GM19468 (cell line): ENCODE measurements around the gene C17orf100.
"Not testable (repeated sequence)": the region's sequence is repeated elsewhere in the genome, so short reads cannot be mapped to it uniquely, and the experiment has no call there.

ENCODE experiments used
- ATAC-seq: cut with Tn5 transposase; IDR thresholded peaks from one replicate; pipeline ENCODE4 v1.9.1; 2021; ENCODE audit warnings: mild to moderate bottlenecking, moderate library complexity, moderate number of reproducible peaks; ENCODE audit not compliant: unreplicated experiment; ENCODE audit errors: extremely low read depth

Gene C17orf100

GRCh38 chr17:6686026-6686425 is 34.5 kb downstream of the C17orf100 start:
- no peak for ATAC-seq

- ATAC-seq = no peak
Observed at GRCh38 chr17:6688944-6689343, 37.4 kb downstream of the C17orf100 start.

GRCh38 chr17:6690641-6691040 is 39.1 kb downstream of the C17orf100 start:
- ATAC-seq = no peak

- ATAC-seq = no peak
Observed at GRCh38 chr17:6691546-6691945, 40.0 kb downstream of the C17orf100 start.

GRCh38 chr17:6691958-6692357 is 40.4 kb downstream of the C17orf100 start:
- not testable (repeated sequence) for ATAC-seq

GRCh38 chr17:6695051-6695450 is 43.5 kb downstream of the C17orf100 start:
- no peak for ATAC-seq

GRCh38 chr17:6695565-6695964 is 44.0 kb downstream of the C17orf100 start:
- no peak for ATAC-seq

GRCh38 chr17:6696906-6697305 is 45.3 kb downstream of the C17orf100 start:
- no peak for ATAC-seq

GRCh38 chr17:6698004-6698403 is 46.4 kb downstream of the C17orf100 start:
- no peak for ATAC-seq

- no peak for ATAC-seq
Observed at GRCh38 chr17:6699997-6700947, 48.7 kb downstream of the C17orf100 start.

GRCh38 chr17:6700948-6701307 is 49.4 kb downstream of the C17orf100 start:
- ATAC-seq = no peak

GRCh38 chr17:6701719-6702118 is 50.2 kb downstream of the C17orf100 start:
- ATAC-seq = no peak

- ATAC-seq = no peak
Observed at GRCh38 chr17:6702567-6703215, 51.1 kb downstream of the C17orf100 start.
